T follicular helper cell (primary cell): Measurements from ENCODE around the gene DPAGT1.
"Not testable (repeated sequence)": the region's sequence is repeated elsewhere in the genome, so short reads cannot be mapped to it uniquely, and the experiment has no call there.

Experiments used
- DNase-seq: peaks from one replicate; pipeline ENCODE4 v3.0.0-alpha.2; 2020; ENCODE audit warnings: low read depth
- total RNA-seq, 2 experiments: gene quantifications; one replicate each; lab custom pipeline; 2026; lab: John Stamatoyannopoulos, UW

Gene DPAGT1
- 22.3 to 30.7 reads per million in 2 experiments for total RNA-seq

- peak; percentile 78 for DNase-seq
Measured at GRCh38 chr11:119101759-119102423, at the start of gene DPAGT1. Gene DPAGT1, minus strand, starts transcription at chr11:119101853. Its CDS starts 198 bp downstream, at chr11:119101655.

DNA sequence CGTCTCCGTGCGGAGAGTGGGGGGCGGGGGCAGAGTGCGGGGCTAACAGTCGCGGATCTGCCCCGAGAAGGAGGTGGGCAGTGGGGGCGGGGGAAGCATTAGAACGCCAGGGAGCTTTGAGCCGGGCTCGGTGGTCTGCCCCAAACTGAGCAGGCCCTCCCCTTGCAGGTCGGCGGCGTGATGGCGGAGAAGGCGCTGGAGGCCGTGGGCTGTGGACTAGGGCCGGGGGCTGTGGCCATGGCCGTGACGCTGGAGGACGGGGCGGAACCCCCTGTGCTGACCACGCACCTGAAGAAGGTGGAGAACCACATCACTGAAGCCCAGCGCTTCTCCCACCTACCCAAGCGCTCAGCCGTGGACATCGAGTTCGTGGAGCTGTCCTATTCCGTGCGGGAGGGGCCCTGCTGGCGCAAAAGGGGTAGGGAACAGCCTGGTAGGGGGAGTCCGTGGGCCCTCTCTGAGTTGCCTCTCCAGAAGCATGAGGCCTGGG, 48.2 kb upstream of the DPAGT1 start:
- no peak for DNase-seq

- no peak for DNase-seq
Measured at GRCh38 chr11:119149018-119149785, 47.5 kb upstream of the DPAGT1 start, which contains the start of gene ABCG4. Gene ABCG4, plus strand, starts transcription at chr11:119149052. Its CDS starts 914 bp downstream, at chr11:119149966.

GRCh38 chr11:119148720-119149017, 47.0 kb upstream of the DPAGT1 start:
- no peak for DNase-seq

DNA sequence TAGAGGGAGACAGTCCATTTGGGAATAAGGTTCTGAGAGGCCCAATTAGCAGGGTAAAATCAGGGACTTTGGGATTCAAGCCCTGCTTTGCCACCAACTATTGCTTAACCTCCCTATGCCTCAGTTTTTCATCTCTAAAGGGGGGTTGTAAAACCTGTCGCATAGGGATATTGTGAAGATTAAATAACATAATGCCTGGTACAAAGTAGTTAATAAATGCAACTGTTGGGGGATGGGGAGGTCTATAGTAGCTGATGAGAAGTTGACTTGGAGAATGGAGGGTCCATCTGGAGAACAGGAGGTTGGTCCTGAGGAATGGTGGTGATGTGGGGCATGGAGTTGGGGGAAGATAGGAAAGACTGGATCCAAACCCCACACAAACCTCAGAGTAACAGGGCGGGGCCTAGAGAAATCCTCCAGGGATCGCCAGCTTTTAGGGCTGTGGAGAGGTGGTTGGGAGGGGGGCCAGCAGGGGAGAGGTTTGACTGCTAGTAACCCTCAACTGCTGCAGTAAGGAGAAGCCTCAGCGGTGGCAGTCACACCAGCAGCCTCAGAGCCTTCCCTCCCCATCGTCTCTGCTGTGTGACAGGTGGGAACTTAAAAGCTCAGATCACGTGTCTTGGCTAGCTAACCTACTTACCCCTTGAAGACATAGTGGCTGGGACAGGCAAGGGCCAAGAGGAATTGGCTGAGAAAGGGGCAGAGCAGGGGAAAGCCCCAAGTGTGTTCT, 46.1 kb upstream of the DPAGT1 start:
- no peak for DNase-seq

- no peak for DNase-seq
Measured at GRCh38 chr11:119145551-119145950, 43.9 kb upstream of the DPAGT1 start.

- no peak for DNase-seq
Measured at GRCh38 chr11:119144825-119145486, 43.3 kb upstream of the DPAGT1 start.

DNA sequence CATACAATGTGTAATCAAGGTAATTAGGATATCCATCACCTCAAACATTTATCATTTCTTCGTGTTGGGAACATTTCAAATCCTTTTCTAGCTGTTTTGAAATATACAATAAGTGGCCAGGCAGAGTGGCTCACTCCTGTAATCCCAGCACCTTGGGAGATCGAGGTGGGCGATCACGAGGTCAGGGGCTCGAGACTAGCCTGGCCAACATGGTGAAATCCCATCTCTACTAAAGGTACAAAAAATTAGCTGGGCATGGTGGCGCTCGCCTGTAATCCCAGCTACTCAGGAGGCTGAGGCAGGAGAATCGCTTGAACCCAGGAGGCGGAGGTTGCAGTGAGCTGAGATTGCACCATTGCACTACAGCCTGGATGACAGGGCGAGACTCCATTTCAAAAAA, 37.6 kb upstream of the DPAGT1 start:
- not testable (repeated sequence) for DNase-seq

DNA sequence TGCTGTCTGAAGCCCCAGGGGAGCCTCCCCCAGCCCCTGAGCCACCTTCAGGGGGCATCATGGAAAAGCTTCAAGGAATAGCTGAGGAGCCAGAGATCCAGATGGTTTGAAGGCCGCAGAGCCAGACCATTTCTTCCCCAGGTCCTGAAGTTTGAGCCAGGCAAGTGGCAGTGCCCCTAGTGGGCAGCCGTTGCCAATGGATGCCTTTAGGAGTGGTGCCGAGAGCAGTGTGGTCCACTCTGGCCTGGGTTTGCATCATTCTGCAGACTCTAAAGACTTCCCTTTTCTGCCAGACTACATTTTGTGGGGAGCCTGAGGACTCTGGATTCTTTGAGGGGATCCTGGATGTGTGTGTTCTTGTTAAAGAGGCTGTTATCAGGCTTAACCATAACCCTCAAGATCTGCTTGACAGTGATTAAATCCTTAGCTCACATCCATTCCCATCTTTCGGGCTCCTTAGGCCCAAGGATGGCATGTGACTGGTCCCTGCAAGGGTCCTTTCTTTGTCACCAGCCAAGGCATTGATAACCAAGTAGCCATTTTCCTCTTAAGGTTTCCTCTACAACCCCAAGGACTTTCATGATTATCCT, 32.8 kb upstream of the DPAGT1 start:
- no peak for DNase-seq

GRCh38 chr11:119130662-119131061, 29.0 kb upstream of the DPAGT1 start:
- no peak for DNase-seq

DNA sequence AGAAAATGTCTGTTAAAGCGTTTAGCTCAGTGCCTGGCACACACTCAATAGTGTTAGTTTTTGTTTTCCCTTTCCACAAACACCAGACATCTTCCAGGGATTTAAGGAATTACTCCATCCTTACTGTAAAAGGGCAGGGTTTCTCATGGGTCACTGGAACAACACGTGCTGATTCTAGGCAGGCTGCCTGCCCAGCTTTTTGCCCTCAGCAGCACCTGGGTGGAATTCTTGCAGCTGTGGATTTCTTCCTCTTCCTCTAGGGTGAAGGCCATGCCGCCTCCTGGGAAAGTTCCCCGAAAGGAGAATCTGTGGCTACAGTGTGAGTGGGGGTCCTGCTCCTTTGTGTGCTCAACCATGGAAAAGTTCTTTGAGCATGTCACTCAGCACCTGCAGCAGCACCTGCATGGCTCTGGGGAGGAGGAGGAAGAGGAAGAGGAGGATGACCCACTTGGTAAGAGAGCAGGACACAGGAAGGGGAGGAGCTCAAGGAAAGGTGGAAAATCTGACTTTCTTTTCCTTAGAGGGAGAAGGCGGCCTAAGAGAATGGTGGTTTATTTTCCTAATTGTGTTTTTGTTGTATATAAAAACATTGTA, 25.1 kb upstream of the DPAGT1 start:
- DNase-seq, result no peak

DNA sequence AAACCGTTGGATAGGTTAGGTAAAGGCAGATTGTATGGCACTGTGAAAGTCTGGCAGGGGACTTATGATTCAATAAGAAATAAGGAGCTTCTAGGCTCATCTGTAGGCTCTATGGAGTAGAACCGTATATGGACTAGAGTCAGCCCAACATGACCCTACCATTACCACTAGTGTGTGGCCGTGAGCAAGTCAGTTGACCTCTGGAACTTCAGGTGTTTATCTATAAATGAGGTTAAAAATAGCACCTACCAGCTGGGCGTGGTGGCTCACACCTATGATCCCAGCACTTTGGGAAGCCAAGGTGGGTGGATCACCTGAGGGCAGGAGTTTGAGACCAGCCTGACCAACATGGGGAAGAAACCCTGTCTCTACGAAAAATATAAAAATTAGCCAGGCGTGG, 24.2 kb upstream of the DPAGT1 start:
- no peak for DNase-seq

DNA sequence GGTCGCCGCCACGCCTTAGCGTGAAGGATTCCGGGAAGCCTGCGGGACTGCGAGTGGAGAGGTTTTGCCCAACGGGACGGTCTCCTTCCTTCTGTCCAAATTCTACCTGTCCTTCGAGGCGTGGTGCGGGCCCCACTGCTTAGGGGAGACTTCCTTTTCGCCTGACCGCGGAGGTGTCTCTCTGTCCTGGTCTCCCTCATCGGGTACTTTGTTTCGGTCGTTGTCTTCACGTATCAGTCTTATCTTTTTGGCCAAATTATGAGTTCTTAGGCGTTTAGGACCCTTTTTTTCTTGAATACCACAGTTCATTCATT, 20.1 kb upstream of the DPAGT1 start:
- no peak for DNase-seq

DNA sequence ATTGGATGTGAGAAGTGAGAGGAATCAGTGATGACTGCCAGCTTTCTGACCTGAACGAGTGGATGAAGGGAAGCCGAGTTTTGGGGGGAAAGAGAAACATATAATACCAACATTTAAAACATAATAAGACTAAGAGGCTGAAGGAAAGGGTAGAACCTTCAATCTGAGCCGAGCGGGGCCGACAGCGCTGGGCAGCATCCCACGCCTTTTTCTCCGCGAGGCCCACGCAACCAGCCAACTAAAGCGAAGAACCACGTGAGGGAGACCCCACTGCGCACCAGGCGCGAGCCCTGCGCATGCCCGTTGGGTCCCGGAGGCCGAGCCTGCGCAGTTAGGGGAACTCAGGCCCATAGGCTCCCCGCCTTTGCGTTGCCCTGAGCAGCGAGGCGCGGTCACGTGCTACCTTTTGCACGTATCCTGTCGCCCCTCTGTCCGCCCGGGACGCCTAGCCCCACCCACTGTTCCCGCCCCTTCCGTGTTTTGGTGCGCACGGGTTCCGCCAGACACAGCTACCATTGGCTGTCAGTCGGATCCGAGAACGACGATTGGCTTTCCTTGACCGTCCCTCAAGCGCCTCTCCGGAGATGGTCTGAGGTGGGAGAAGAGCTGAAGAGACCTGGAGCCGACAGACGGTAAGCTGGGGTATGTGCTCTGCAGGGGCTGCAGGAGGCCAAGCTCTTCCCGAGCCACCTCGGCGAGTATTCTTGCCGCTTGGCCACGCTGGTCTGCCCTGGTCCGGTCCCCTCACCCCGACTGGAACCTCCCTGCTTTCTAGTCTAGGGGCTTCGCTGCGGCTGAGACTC, 19.6 kb upstream of the DPAGT1 start, which contains the start of gene HINFP:
Gene HINFP, plus strand, starts transcription at position 573 of the 803 bp plus-strand sequence. CDS start 5,365 bp downstream, outside the sequence.
- peak; percentile 100 for DNase-seq

- DNase-seq, result no peak
Measured at GRCh38 chr11:119120639-119121007, 19.0 kb upstream of the DPAGT1 start.

- DNase-seq, result no peak
Measured at GRCh38 chr11:119118946-119119345, 17.3 kb upstream of the DPAGT1 start.

DNA sequence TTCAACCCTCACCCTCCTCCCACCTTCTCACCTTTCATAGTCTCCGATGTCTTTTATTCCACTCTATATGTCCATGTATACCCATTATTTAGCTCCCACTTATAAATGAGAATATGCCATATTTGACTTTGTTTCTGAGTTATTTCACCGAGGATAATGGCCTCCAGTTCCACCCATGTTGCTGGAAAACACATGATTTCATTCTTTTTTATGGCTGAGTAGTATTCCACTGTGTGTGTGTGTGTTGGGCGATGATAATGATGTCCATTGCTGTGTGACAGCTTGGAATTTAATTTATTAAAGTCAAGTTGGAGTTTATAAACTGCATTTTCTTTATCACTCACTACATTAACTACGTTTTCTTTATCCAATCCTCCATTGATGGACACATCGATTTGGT, 16.6 kb upstream of the DPAGT1 start:
- no peak for DNase-seq

GRCh38 chr11:119117004-119117706, 15.5 kb upstream of the DPAGT1 start:
- no peak for DNase-seq

DNA sequence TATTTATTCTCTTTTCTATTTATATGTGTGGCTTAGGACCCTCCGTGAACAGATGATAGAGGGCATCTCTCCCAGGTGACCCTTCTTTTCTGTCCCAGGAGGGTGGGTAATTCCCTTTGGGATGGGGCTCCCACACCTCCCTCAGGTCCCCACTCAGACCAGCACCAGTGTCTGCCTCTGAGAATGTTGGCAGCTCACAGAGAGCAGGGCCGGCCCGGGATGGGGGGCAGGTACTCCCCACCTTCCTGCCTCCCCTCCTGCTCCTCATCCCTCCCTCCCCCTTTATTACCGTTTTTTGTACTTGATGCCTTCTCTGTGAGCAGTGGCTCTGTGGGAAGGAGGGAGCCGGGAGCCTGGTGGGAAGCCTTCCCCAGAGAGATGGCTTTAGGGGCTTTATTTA, 14.9 kb upstream of the DPAGT1 start:
- DNase-seq, result no peak

GRCh38 chr11:119116235-119116594, 14.6 kb upstream of the DPAGT1 start:
- DNase-seq, result no peak
